Panc1 (cell line): ENCODE data around the gene RPS14. TPM values are rescaled to one million over a fixed set of nuclear protein-coding genes. Genes with fewer than 3 reads are reported as not detected.

Experiments
- ATAC-seq: fragments of 200-7000 bp; cut with Tn5 transposase; 2 replicates; pipeline ENCODE4 v1.9.1; 2020; ENCODE audit warnings: mild to moderate bottlenecking, moderate library complexity
- BruUV-seq: library from RNA; stranded (reverse); fragments of 400-500 nt; replicated peaks from 2 replicates; lab custom pipeline; 2021; lab: Mats Ljungman, UMichigan
- CTCF ChIA-PET: fragments of 300-600 bp; sonication (Branson Sonifier 250); formaldehyde crosslinking; loops from one replicate; lab custom pipeline; 2022; ENCODE audit warnings: antibody characterized with exemption; lab: Charles Lee
- POLR2A ChIA-PET: fragments of 300-600 bp; sonication (Branson Sonifier 250); formaldehyde crosslinking; loops from one replicate; lab custom pipeline; 2022; ENCODE audit warnings: antibody characterized with exemption; lab: Charles Lee
- DNase-seq: peaks from one replicate; pipeline ENCODE4 v3.0.0-alpha.2; 2010; ENCODE audit warnings: low read depth, low spot score
- H3K27ac ChIP-seq: 2 replicates; pipeline ENCODE4 v1.5.1; 2011; ENCODE audit warnings: mild to moderate bottlenecking, low read length, inconsistent platforms
- H3K27me3 ChIP-seq: fragments of 200-500 bp; sonication (Bioruptor generic); 2 replicates; pipeline ENCODE4 v1.6.0; 2014; ENCODE audit warnings: low read length, inconsistent platforms; ENCODE audit not compliant: control insufficient read depth, insufficient read depth
- H3K36me3 ChIP-seq: fragments of 200-500 bp; sonication (Bioruptor generic); 2 replicates; pipeline ENCODE4 v1.5.1; 2014; ENCODE audit warnings: inconsistent platforms, mild to moderate bottlenecking, low read length, moderate library complexity; ENCODE audit not compliant: control insufficient read depth, insufficient read depth
- H3K4me1 ChIP-seq: 2 replicates; pipeline ENCODE4 v1.5.1; 2011; ENCODE audit warnings: inconsistent platforms, mild to moderate bottlenecking, low read length, moderate library complexity; ENCODE audit not compliant: control insufficient read depth, insufficient read depth
- H3K4me3 ChIP-seq, 2 experiments: 2 replicates each; pipeline ENCODE4 v1.5.1; 2011 to 2012; ENCODE audit warnings: low read depth in 2 of 2, low read length in 2 of 2, mild to moderate bottlenecking in 2 of 2, inconsistent platforms in 1 of 2, moderate library complexity in 1 of 2
- H3K9me3 ChIP-seq: fragments of 200-500 bp; sonication (Bioruptor generic); 2 replicates; pipeline ENCODE4 v1.5.1; 2014; ENCODE audit warnings: low read depth, mild to moderate bottlenecking, inconsistent platforms, low read length, moderate library complexity; ENCODE audit not compliant: control insufficient read depth, insufficient read depth
- CTCF ChIP-seq: fragments of 450-650 bp; IDR thresholded peaks from 2 replicates; pipeline ENCODE4 v1.5.1; 2017; ENCODE audit warnings: mild to moderate bottlenecking
- POLR2AphosphoS5 ChIP-seq: IDR thresholded peaks from 2 replicates; pipeline ENCODE4 v1.6.1; 2012; ENCODE audit warnings: mild to moderate bottlenecking, low read depth, low read length, moderate library complexity
- REST ChIP-seq, 2 experiments: IDR thresholded peaks; 2 replicates each; pipeline ENCODE4 v1.6.1; 2011 to 2012; ENCODE audit warnings: low read depth in 2 of 2, control low read depth in 1 of 2, low read length in 1 of 2, mild to moderate bottlenecking in 1 of 2, moderate library complexity in 1 of 2; ENCODE audit not compliant: insufficient read depth in 1 of 2
- SIN3A ChIP-seq: IDR thresholded peaks from 2 replicates; pipeline ENCODE4 v1.6.1; 2012; ENCODE audit warnings: low read depth, mild to moderate bottlenecking, low read length, moderate library complexity, borderline replicate concordance; ENCODE audit not compliant: insufficient read depth
- TCF7L2 ChIP-seq: IDR thresholded peaks from 2 replicates; pipeline ENCODE4 v1.6.1; 2011; ENCODE audit warnings: mild to moderate bottlenecking, low read depth, low read length, inconsistent platforms
- in situ Hi-C: cut with HindIII; loops from 2 replicates; pipeline ENCODE4 v1.10.0; 2016; ENCODE audit warnings: low sequenced_read_pairs, low pct_unique_long_range_greater_than_20kb
- intact Hi-C: fragments of 100-400 bp; cut with micrococcal nuclease; formaldehyde crosslinking; loops from one replicate; pipeline ENCODE4 v1.10.0; 2022; ENCODE audit not compliant: unreplicated experiment
- total RNA-seq: library from RNA; stranded (reverse); gene quantifications from one replicate; pipeline ENCODE4 v1.2.1, GENCODE V29; 2021; ENCODE audit not compliant: unreplicated experiment

The RPS14 gene
- total RNA-seq, 1 experiment from 2014 or later = 1,959 TPM

GRCh38 chr5:150413176-150413901 lies 36.2 kb downstream of the RPS14 start:
- Histone ChIP-seq H3K36me3 (no peaks in the 10 kb centered on the region), H3K4me1 (0 out of 2 replicates have a peak, but pooled peaks cover 4% of the 10 kb centered on the region), H3K27ac (no peak overlapping the region), H3K9me3 (no peaks in the 10 kb centered on the region), H3K4me3 (no peak overlapping the region), H3K27me3 (no peaks in the 10 kb centered on the region)
- no peak for DNase-seq
- no TSS peak for BruUV-seq
- in situ Hi-C loops (no loop called here), intact Hi-C loops (no loop called here)
- no peak for ATAC-seq
- TF ChIP-seq SIN3A = no peak
- no peak for TF ChIP-seq POLR2AphosphoS5
- no peak for TF ChIP-seq TCF7L2
- no peak for TF ChIP-seq CTCF
- no peak for TF ChIP-seq REST (IDR thresholded peaks at IDR 0.05; ENCODE audit: insufficient read depth in 1 of 2, low read depth in 2 of 2, low read length in 1 of 2)
- ChIA-PET POLR2A (no interaction called here), CTCF (interaction anchor here (0.7 kb wide), 1 partner anchor 23 kb away, joined by 4 read pairs; no protein-coding TSS in a partner anchor)

GRCh38 chr5:150412319-150413175 lies 37.0 kb downstream of the RPS14 start, which contains the start of gene CD74:
Gene CD74, minus strand, starts transcription at chr5:150412910. Its CDS starts 161 bp downstream, at chr5:150412749.
- intact Hi-C loops (no loop called here), in situ Hi-C loops (no loop called here)
- Histone ChIP-seq H3K36me3 (no peaks in the 10 kb centered on the region), H3K4me1 (0 out of 2 replicates have a peak, but pooled peaks cover 4% of the 10 kb centered on the region), H3K27ac (no peak within 1 kb of the TSS), H3K4me3 (peak within 1 kb of the TSS in 1 of 2 experiments; percentile 40; a peak in 3 of 4 replicates), H3K27me3 (no peaks in the 10 kb centered on the region), H3K9me3 (no peaks in the 10 kb centered on the region)
- CTCF ChIA-PET = no interaction called here
- no peak for DNase-seq
- POLR2A ChIA-PET = no interaction called here
- BruUV-seq = no TSS peak
- ATAC-seq = peak; percentile 55
- TF ChIP-seq SIN3A = no peak
- no peak for TF ChIP-seq CTCF
- TF ChIP-seq POLR2AphosphoS5 = no peak
- TF ChIP-seq REST (IDR thresholded peaks at IDR 0.05; ENCODE audit: insufficient read depth in 1 of 2, low read depth in 2 of 2, low read length in 1 of 2) = no peak
- no peak for TF ChIP-seq TCF7L2
